ENCODE results near the gene KANK4. TPM values are rescaled to one million over a fixed set of nuclear protein-coding genes. Genes with fewer than 3 reads are reported as not detected.
"Not testable (repeated sequence)": the region's sequence is repeated elsewhere in the genome, so short reads cannot be mapped to it uniquely, and the experiment has no call there.

Gene KANK4
- polyA plus RNA-seq, 3 donors from 2014 or later: not detected

- H3K4me3 Mint-ChIP-seq; H3K9me3 Mint-ChIP-seq; H3K27me3 Mint-ChIP-seq (ENCODE audit: low read depth in 3 of 3); H3K4me1 Mint-ChIP-seq; H3K36me3 Mint-ChIP-seq; DNase-seq; H3K27ac Mint-ChIP-seq: not testable (repeated sequence)
Observed at GRCh38 chr1:62239652-62240403, 79.4 kb downstream of the KANK4 start.

- no peaks in the 10 kb centered on the region for H3K4me1 Mint-ChIP-seq
- no peak for DNase-seq
- no peak overlapping the region for H3K27ac Mint-ChIP-seq
- H3K4me3 Mint-ChIP-seq: no peak overlapping the region
- no peaks in the 10 kb centered on the region for H3K9me3 Mint-ChIP-seq
- H3K36me3 Mint-ChIP-seq: no peaks in the 10 kb centered on the region
- H3K27me3 Mint-ChIP-seq (ENCODE audit: low read depth in 3 of 3): peaks cover 2 to 4% (median 4%) of the 10 kb centered on the region in 3 donors
Observed at GRCh38 chr1:62238507-62238906, 80.7 kb downstream of the KANK4 start.

GRCh38 chr1:62237950-62238374 lies 81.3 kb downstream of the KANK4 start:
- H3K36me3 Mint-ChIP-seq: no peaks in the 10 kb centered on the region
- no peak overlapping the region for H3K4me3 Mint-ChIP-seq
- peaks cover 0 to 1% (median 0%) of the 10 kb centered on the region in 6 donors for H3K9me3 Mint-ChIP-seq
- no peak for DNase-seq
- no peak overlapping the region for H3K27ac Mint-ChIP-seq
- H3K27me3 Mint-ChIP-seq (ENCODE audit: low read depth in 3 of 3): peaks cover under 1 to 4% (median 4%) of the 10 kb centered on the region in 3 donors
- no peaks in the 10 kb centered on the region for H3K4me1 Mint-ChIP-seq

GRCh38 chr1:62237361-62237760 lies 81.9 kb downstream of the KANK4 start:
- Mint-ChIP-seq H3K36me3 (no peaks in the 10 kb centered on the region), H3K27ac (no peak overlapping the region), H3K4me1 (no peaks in the 10 kb centered on the region), H3K4me3 (no peak overlapping the region), H3K27me3 (ENCODE audit: low read depth in 3 of 3) (peaks cover 0 to 4% (median 4%) of the 10 kb centered on the region in 3 donors), H3K9me3 (peaks cover 0 to 1% (median 0%) of the 10 kb centered on the region in 6 donors)
- no peak for DNase-seq

- H3K4me3 Mint-ChIP-seq: no peak overlapping the region
- H3K4me1 Mint-ChIP-seq: no peaks in the 10 kb centered on the region
- peaks cover 0 to 1% (median 0%) of the 10 kb centered on the region in 6 donors for H3K9me3 Mint-ChIP-seq
- H3K27ac Mint-ChIP-seq: no peak overlapping the region
- no peak for DNase-seq
- no peaks in the 10 kb centered on the region for H3K36me3 Mint-ChIP-seq
- peaks cover under 1 to 4% (median 4%) of the 10 kb centered on the region in 3 donors for H3K27me3 Mint-ChIP-seq (ENCODE audit: low read depth in 3 of 3)
Observed at GRCh38 chr1:62235576-62235975, 83.7 kb downstream of the KANK4 start.

GRCh38 chr1:62234688-62235087 lies 84.5 kb downstream of the KANK4 start:
- Mint-ChIP-seq H3K36me3 (no peaks in the 10 kb centered on the region), H3K4me1 (no peaks in the 10 kb centered on the region), H3K9me3 (peaks cover 0 to 1% (median 0%) of the 10 kb centered on the region in 6 donors), H3K27me3 (ENCODE audit: low read depth in 3 of 3) (peaks cover 2 to 4% (median 3%) of the 10 kb centered on the region in 3 donors), H3K4me3 (no peak overlapping the region), H3K27ac (no peak overlapping the region)
- DNase-seq: no peak

GRCh38 chr1:62233926-62234450 lies 85.2 kb downstream of the KANK4 start:
- Mint-ChIP-seq H3K36me3 (no peaks in the 10 kb centered on the region), H3K27me3 (ENCODE audit: low read depth in 3 of 3) (peaks cover 0 to 4% (median 2%) of the 10 kb centered on the region in 3 donors), H3K9me3 (peaks cover 0 to 1% (median 0%) of the 10 kb centered on the region in 6 donors), H3K4me1 (no peaks in the 10 kb centered on the region), H3K27ac (no peak overlapping the region), H3K4me3 (no peak overlapping the region)
- DNase-seq: no peak

GRCh38 chr1:62232871-62233278 lies 86.4 kb downstream of the KANK4 start:
- no peak for DNase-seq
- Mint-ChIP-seq H3K4me1 (no peaks in the 10 kb centered on the region), H3K9me3 (peaks cover 0 to 1% (median 0%) of the 10 kb centered on the region in 6 donors), H3K4me3 (no peak overlapping the region), H3K27ac (no peak overlapping the region), H3K27me3 (ENCODE audit: low read depth in 3 of 3) (peaks cover 0 to 4% (median 2%) of the 10 kb centered on the region in 3 donors), H3K36me3 (no peaks in the 10 kb centered on the region)

- Mint-ChIP-seq H3K4me1 (no peaks in the 10 kb centered on the region), H3K9me3 (peaks cover 0 to 1% (median 0%) of the 10 kb centered on the region in 6 donors), H3K4me3 (no peak overlapping the region), H3K27ac (no peak overlapping the region), H3K36me3 (no peaks in the 10 kb centered on the region), H3K27me3 (ENCODE audit: low read depth in 3 of 3) (peaks cover 0 to 4% (median 3%) of the 10 kb centered on the region in 3 donors)
- no peak for DNase-seq
Observed at GRCh38 chr1:62230718-62231117, 88.5 kb downstream of the KANK4 start.

GRCh38 chr1:62229932-62230331 lies 89.3 kb downstream of the KANK4 start:
- Mint-ChIP-seq H3K27ac (no peak overlapping the region), H3K4me3 (no peak overlapping the region), H3K9me3 (peaks cover 0 to 1% (median 0%) of the 10 kb centered on the region in 6 donors), H3K4me1 (no peaks in the 10 kb centered on the region), H3K36me3 (no peaks in the 10 kb centered on the region), H3K27me3 (ENCODE audit: low read depth in 3 of 3) (peaks cover 0 to 3% (median 1%) of the 10 kb centered on the region in 3 donors)
- DNase-seq: no peak

GRCh38 chr1:62229468-62229867 lies 89.8 kb downstream of the KANK4 start:
- H3K4me1 Mint-ChIP-seq: no peaks in the 10 kb centered on the region
- H3K36me3 Mint-ChIP-seq: no peaks in the 10 kb centered on the region
- no peak overlapping the region for H3K27ac Mint-ChIP-seq
- H3K9me3 Mint-ChIP-seq: peaks cover 0 to 1% (median 0%) of the 10 kb centered on the region in 6 donors
- DNase-seq: no peak
- no peak overlapping the region for H3K4me3 Mint-ChIP-seq
- peaks cover 0 to 3% (median 0%) of the 10 kb centered on the region in 3 donors for H3K27me3 Mint-ChIP-seq (ENCODE audit: low read depth in 3 of 3)

GRCh38 chr1:62228883-62229187 lies 90.4 kb downstream of the KANK4 start:
- H3K9me3 Mint-ChIP-seq: peaks cover 0 to 1% (median 0%) of the 10 kb centered on the region in 6 donors
- H3K36me3 Mint-ChIP-seq: no peaks in the 10 kb centered on the region
- no peaks in the 10 kb centered on the region for H3K4me1 Mint-ChIP-seq
- no peak for DNase-seq
- peaks cover 0 to 3% (median 0%) of the 10 kb centered on the region in 3 donors for H3K27me3 Mint-ChIP-seq (ENCODE audit: low read depth in 3 of 3)
- no peak overlapping the region for H3K4me3 Mint-ChIP-seq
- H3K27ac Mint-ChIP-seq: no peak overlapping the region

- H3K36me3 Mint-ChIP-seq: no peaks in the 10 kb centered on the region
- H3K9me3 Mint-ChIP-seq: peaks cover 0 to 1% (median 0%) of the 10 kb centered on the region in 6 donors
- H3K4me3 Mint-ChIP-seq: no peak overlapping the region
- H3K4me1 Mint-ChIP-seq: no peaks in the 10 kb centered on the region
- H3K27me3 Mint-ChIP-seq (ENCODE audit: low read depth in 3 of 3): peaks cover 0 to 3% (median 0%) of the 10 kb centered on the region in 3 donors
- H3K27ac Mint-ChIP-seq: no peak overlapping the region
- DNase-seq: no peak
Observed at GRCh38 chr1:62228136-62228882, 90.9 kb downstream of the KANK4 start.

GRCh38 chr1:62227496-62227895 lies 91.7 kb downstream of the KANK4 start:
- Mint-ChIP-seq H3K4me1 (no peaks in the 10 kb centered on the region), H3K9me3 (no peaks in the 10 kb centered on the region), H3K27me3 (ENCODE audit: low read depth in 3 of 3) (peaks cover 0 to 3% (median 0%) of the 10 kb centered on the region in 3 donors), H3K27ac (no peak overlapping the region), H3K36me3 (no peaks in the 10 kb centered on the region), H3K4me3 (no peak overlapping the region)
- no peak for DNase-seq

Data from immature natural killer cell (primary cell).